T follicular helper cell (primary cell): ENCODE data around the gene ELL2.
"Not testable (repeated sequence)": the region's sequence is repeated elsewhere in the genome, so short reads cannot be mapped to it uniquely, and the experiment has no call there.

ENCODE experiments used
- DNase-seq: peaks from one replicate; pipeline ENCODE4 v3.0.0-alpha.2; 2020; ENCODE audit warnings: low read depth

Gene ELL2

DNA sequence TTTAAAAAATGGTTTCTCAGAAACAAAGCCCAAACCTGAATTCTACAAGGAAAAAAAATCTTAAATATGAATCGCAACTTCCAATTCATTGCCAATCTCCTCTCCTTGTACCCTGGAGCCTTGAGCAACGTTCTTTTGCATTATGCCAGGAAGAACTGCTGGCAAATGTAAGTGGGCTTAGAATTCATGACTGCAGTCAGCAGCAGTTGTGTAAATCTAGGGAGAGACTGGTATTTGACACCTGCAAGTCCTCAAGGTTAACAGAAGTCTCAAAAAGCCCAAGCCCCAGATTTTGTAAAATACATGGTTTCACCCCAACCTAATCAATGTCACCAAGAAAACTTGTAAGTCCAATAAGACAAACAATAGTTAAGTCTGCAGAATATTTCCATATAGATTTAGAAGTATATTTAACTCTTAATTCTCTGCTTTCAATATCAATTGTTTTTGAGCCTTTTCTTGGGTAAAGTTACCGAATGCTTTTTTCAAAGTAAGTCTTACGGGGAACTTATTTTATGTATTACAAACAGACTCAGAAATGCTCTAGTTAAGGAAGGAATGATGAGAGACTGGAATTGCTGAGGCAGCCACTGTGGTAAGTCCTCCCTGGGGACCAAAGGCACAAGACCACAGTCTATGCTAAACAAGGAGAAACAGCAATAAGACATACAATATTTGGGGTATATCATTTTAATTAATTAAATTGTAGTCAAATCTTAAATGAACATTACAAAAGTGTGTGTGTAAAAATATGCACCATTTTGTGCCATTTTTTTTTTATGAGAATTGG lies 31.3 kb downstream of the ELL2 start:
- no peak for DNase-seq

GRCh38 chr5:95928724-95929253 lies 32.9 kb downstream of the ELL2 start:
- DNase-seq = no peak

DNA sequence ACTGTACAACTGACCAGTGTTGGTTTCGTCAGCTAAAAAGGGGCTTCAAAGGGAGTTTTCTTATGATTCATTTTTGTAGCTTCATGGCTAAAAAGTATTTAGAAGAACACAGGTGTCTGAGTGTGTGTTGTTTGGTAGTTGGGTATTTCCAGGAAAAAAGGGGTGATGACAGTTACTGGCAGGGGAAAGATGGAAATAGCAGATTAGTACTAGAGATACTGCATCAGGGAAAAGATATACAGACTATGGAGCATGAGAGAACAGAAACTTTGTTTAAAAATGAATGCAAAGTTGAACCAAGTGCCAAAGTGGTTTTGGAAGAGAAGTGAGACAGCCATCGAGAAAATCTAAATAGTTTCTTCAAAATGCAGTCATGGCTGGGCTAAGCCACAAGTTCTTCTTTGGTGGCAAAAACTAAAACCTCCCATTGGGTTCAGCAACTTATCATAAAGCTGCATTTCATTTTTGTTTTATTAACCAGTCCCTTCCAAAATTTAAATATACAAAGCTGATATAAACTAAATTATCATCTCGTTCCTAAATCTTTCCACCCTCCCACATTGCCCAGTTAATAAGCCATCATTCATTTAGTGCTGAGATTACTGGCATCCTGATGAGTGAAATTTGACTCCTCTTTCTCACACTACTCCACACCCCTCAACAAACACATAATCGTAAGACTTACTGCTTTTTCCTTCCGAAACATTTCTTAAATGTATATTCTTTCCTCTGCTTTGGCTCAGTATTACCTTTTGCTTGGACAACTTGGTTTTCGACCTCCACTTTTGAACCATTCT lies 33.5 kb downstream of the ELL2 start:
- no peak for DNase-seq

DNA sequence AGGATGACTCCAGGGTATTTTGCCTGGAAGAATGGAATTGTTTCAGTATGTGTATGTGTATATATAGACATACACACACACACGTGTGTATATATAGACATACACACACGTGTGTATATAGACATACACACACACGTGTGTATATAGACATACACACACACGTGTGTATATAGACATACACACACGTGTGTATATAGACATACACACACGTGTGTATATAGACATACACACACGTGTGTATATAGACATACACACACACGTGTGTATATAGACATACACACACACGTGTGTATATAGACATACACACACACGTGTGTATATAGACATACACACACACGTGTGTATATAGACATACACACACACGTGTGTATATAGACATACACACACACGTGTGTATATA lies 34.4 kb downstream of the ELL2 start:
- DNase-seq = not testable (repeated sequence)

DNA sequence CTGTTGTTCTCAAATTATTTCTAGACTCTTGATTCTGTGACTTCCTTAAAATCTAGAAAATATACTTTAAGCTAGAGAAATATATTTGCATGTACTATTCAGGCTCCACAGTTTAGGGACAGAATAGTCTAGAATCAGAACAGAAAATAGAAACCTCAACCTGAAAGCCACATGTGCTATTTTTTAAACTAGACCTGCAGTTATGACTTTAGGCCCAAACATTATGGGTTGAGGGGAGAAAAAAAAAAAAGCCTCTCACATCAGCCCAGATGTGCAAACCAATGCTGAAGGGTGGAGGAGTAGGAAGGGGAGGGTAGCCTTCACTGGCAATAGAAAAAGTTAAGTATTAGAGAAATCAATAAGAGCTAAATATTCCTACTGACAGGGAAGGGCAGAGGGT lies 35.7 kb downstream of the ELL2 start:
- DNase-seq = no peak

- DNase-seq = no peak
Observed at GRCh38 chr5:95925378-95925744, 36.3 kb downstream of the ELL2 start.

DNA sequence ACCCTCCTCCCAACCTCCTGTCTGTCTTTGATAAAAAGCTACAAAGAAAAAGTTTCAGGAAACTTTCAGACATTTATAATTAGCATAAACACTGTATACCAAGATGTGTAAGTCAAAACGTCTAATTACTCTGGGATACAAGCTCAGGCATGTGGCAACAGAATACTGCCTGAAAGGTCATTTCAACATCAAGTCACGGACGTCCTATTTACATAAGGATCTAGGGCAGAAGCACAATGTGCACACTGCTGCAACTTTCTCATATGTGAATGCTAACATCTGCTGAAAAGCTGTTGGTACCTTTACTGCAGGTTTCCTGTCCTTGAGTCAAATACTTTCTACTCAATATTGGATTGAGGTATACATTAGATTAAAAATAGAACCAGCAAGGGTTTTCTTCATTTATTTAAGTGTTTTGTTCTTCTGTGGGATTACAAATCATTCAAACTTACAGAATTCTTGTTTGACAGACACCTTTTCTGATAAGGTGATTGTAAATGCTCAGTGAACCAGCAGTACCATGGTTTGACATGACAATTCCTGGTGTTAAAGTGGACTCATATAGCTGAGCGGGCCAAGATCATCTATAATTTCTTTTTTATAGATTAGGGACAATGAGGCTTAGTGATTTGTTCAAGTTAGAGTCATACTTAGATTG lies 36.8 kb downstream of the ELL2 start:
- DNase-seq = no peak

DNA sequence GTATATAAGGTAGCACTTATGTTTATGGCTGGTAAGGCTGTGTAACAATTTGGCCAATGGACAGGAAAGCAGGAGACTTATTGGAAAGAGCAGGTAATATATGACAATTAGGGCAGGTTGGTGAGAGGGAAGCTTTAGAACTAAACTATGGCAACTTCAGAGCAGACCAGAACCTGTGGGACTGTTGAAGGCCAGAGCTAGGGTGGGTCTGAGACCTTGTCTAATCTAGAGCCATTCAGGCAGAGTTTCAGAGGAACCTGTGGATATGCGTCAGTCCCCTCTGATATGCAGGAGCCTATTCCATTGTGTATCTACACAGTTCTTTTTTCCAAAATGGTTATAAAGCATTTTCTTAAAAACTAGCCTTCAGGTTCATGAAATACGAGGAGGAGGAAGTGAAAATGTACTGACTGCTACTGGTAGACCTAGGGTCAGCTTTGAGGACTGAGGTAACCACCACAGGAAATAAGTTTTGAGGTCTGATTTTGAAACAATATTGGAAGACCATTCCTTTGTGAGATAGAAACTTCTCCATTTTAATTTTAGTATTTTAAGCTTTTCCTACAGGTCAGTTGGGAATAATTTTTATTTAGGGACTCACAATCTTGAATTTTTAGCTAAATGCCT lies 37.6 kb downstream of the ELL2 start:
- DNase-seq = no peak

GRCh38 chr5:95922798-95923197 lies 38.9 kb downstream of the ELL2 start:
- no peak for DNase-seq

DNA sequence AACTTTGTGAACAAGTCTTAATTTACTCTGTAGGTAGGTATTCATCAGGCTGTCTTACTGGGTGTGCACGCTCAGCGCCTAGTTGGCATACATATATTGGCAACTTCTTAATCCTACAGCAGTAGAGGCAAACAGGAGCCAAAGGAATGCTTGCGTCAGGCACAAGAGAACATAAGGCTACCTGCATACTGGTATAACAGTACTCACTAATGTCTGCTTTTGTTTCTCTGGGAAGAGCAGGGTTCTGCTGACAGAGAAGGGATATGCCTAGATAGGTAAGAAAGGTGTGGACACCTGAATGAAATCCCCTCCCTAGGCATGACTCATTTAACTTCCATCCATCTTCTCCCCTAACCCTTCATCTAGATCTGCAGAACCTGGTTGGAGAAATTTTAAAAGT lies 40.1 kb downstream of the ELL2 start:
- DNase-seq = no peak

GRCh38 chr5:95920822-95921221 lies 40.8 kb downstream of the ELL2 start:
- DNase-seq = no peak

DNA sequence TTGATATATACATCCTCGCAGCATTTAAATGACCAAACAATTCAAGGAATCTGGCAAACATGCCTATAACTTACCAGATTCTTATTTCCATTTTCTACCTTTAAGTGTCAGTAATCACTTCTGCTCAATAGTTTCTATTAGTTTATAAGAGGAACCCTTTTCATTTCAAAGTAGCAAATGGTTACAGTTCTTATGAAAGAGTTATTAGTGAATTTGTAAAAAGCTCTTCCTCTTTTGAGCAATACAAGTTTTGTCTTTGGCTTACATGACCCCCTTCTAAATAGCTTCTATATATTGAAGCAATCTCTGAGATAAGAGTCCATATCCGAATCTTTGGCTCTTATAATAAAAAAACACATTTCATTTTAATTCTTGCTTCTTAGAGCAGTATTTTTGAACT lies 42.0 kb downstream of the ELL2 start:
- DNase-seq = no peak

- no peak for DNase-seq
Observed at GRCh38 chr5:95918421-95919006, 43.1 kb downstream of the ELL2 start.

GRCh38 chr5:95917207-95917606 lies 44.4 kb downstream of the ELL2 start:
- DNase-seq = no peak

DNA sequence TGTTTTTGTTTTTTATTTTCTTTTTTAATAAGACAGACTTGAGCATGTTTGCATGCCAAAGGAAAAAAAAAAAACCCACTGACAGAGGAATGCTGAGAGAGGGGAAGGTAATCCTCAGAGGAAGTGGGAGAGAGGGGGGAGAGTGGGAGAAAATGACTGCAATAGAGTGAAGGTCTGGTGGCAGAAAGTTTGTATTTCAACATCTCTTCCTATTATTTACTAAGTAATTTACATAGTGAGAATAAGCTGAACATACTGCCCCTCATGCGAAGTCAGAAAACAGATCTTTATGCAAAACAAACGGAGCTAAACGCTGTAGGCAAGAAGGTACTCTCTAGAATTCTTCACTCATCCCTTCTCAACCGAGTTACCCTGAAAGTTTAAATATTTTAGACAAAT lies 45.0 kb downstream of the ELL2 start:
- DNase-seq = no peak

DNA sequence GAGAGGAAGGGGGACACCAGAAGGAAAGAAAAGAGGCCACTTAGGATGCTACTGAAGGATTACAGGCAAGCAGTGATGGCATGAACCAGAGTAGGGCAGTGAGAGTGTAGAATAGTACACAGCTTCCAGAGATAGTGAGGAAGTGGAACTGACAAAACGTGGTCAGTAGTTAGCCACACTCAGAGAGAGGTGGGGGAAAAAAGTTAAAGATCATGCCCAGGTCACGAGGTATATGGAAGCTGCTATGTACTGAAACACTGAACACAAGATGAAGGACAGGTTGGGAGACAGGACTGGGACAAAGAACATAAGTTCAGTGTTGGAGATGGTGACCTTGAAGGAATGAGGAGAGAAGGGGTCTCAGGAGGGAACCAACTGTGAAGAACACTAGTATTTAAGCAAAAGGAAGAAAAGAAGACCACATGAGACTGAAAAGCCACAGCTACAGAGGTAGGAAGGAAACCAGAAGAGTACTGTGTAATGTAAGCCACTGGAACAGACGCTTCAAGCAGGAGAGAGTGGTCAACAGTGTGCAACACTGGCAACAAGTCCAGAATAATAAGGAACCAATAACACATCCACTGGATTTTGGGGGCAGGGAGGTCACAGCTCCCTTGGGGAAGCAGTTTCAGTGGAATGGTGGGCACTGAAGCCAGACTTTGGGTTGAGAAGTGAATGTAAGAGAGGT lies 45.5 kb downstream of the ELL2 start:
- DNase-seq = no peak

DNA sequence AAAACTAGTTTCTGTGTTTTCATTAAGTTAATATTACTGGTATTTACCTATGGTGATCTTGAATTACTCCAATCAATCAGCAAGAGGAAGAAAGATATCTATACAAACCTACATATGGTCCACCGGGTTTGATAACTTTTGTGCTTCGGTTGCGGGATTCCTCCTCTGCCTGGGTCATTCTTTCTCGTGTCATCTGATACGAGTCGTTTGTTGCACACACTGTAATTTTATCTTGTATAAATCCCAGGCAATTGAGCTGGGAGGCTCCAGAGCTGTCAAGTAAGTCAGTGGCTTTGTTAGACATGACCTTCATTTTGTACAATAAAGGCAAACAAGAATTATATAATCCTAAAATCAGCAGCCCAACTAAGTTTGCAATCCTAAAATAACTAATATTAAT lies 48.0 kb downstream of the ELL2 start:
- no peak for DNase-seq

GRCh38 chr5:95912029-95912428 lies 49.6 kb downstream of the ELL2 start:
- no peak for DNase-seq

GRCh38 chr5:95910521-95910920 lies 51.1 kb downstream of the ELL2 start:
- DNase-seq = no peak

GRCh38 chr5:95909738-95910137 lies 51.9 kb downstream of the ELL2 start:
- DNase-seq = no peak

DNA sequence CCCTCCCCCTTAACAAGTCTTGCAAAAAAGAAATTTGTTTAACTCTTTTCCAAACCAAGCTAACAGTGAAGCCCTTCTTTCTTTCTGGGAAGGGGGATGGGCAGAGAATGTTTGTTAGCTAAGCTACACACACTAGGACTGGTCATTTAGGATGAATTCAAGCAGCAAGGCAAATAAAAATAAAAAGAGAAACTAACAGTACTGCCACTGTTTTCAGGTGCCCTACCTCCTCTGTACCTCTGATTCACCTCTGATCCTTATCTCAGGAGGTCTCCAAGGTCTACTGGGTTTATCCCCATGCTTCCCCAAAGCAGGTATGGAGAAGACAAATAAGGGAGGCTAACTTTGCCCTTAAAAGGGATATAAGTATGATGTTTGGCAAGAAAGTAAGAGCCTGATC lies 52.9 kb downstream of the ELL2 start:
- DNase-seq = no peak
